Endodermal cell (in vitro differentiated cells): ENCODE data around the gene IL21R. TPM values are rescaled to one million over a fixed set of nuclear protein-coding genes. Genes with fewer than 3 reads are reported as not detected.

ENCODE experiments used
- DNase-seq: peaks from one replicate; pipeline ENCODE4 v3.0.0-alpha.2; 2017
- H3K27ac ChIP-seq: 2 replicates; pipeline ENCODE4 v1.5.1; 2013; ENCODE audit warnings: mild to moderate bottlenecking, low read depth, low read length, moderate library complexity
- H3K27me3 ChIP-seq: 2 replicates; pipeline ENCODE4 v1.6.1; 2013; ENCODE audit warnings: mild to moderate bottlenecking, low read length, moderate library complexity; ENCODE audit not compliant: insufficient read depth, control insufficient read depth, poor library complexity, severe bottlenecking
- H3K36me3 ChIP-seq: 2 replicates; pipeline ENCODE4 v1.7.0; 2013; ENCODE audit warnings: mild to moderate bottlenecking, low read length, moderate library complexity; ENCODE audit not compliant: control insufficient read depth, insufficient read depth
- H3K4me1 ChIP-seq: one replicate; pipeline ENCODE4 v1.7.0; 2013; ENCODE audit warnings: low read length; ENCODE audit not compliant: control insufficient read depth, insufficient read depth
- H3K4me3 ChIP-seq: 2 replicates; pipeline ENCODE4 v1.5.1; 2013; ENCODE audit warnings: mild to moderate bottlenecking, low read length, moderate library complexity
- H3K9ac ChIP-seq: 2 replicates; pipeline ENCODE4 v1.6.1; 2013; ENCODE audit warnings: mild to moderate bottlenecking, low read length, moderate library complexity; ENCODE audit not compliant: poor library complexity, severe bottlenecking; ENCODE audit errors: extremely low read depth
- H3K9me3 ChIP-seq: 2 replicates; pipeline ENCODE4 v1.6.1; 2013; ENCODE audit warnings: mild to moderate bottlenecking, low read length, moderate library complexity; ENCODE audit not compliant: control insufficient read depth
- H3K27ac Mint-ChIP-seq: 2 replicates; pipeline ENCODE4 v1.8.0; 2020; ENCODE audit warnings: mixed read lengths
- H3K27me3 Mint-ChIP-seq: 2 replicates; pipeline ENCODE4 v1.8.0; 2021; ENCODE audit warnings: mild to moderate bottlenecking, mixed read lengths; ENCODE audit not compliant: insufficient read depth
- H3K36me3 Mint-ChIP-seq: 2 replicates; pipeline ENCODE4 v1.8.0; 2020; ENCODE audit warnings: low read depth, mixed read lengths
- H3K4me1 Mint-ChIP-seq: 2 replicates; pipeline ENCODE4 v1.8.0; 2020; ENCODE audit warnings: mixed read lengths
- H3K4me3 Mint-ChIP-seq: 2 replicates; pipeline ENCODE4 v1.8.0; 2020; ENCODE audit warnings: mild to moderate bottlenecking, moderate library complexity, mixed read lengths
- H3K9me3 Mint-ChIP-seq: 2 replicates; pipeline ENCODE4 v1.8.0; 2020; ENCODE audit warnings: mild to moderate bottlenecking, mixed read lengths
- WGBS, 2 experiments: methylation state at CpG; one replicate each; pipeline versions ENCODE4 v1.1.5 to v1.1.7; 2013; ENCODE audit warnings: missing lambda C conversion rate in 2 of 2, mixed read lengths in 1 of 2; ENCODE audit not compliant: insufficient coverage in 1 of 2, insufficient read length in 1 of 2; 5-methylcytosine and 5-hydroxymethylcytosine counted together
- total RNA-seq, 2 donors: library from RNA; stranded (reverse); fragmentation: NEBNext Ultra II Directional in 1 of 2; extraction: Animal tissue kit (Norgen Biotek cat#: 25700) in 1 of 2; gene quantifications; 2 replicates in 1 of 2; 3 replicates in 1 of 2; pipeline ENCODE4 v1.2.1, GENCODE V29; 2021
- TF ChIP-seq, protein P1 (sequence below): fragments of 200-600 bp; sonication (generic); conservative IDR thresholded peaks from 2 replicates; pipeline ENCODE4 v1.5.0; 2021; ENCODE audit warnings: antibody characterized with exemption, mild to moderate bottlenecking

The IL21R gene
- total RNA-seq, 2 donors from 2014 or later: 0.18 TPM; not detected in 1

GRCh38 chr16:27483088-27483437 lies 81.1 kb downstream of the IL21R start:
- Mint-ChIP-seq H3K9me3 (no peaks in the 10 kb centered on the region), H3K27me3 (no peaks in the 10 kb centered on the region), H3K27ac (no peak overlapping the region), H3K4me3 (no peak overlapping the region), H3K36me3 (peaks cover 84% of the 10 kb centered on the region), H3K4me1 (no peaks in the 10 kb centered on the region)
- no peak for DNase-seq
- Histone ChIP-seq H3K4me1 (no peaks in the 10 kb centered on the region), H3K27ac (no peak overlapping the region), H3K27me3 (no peaks in the 10 kb centered on the region), H3K36me3 (peaks cover 94% of the 10 kb centered on the region), H3K9me3 (no peaks in the 10 kb centered on the region), H3K9ac (no peak overlapping the region), H3K4me3 (no peak overlapping the region)
- TF ChIP-seq, protein P1, sequence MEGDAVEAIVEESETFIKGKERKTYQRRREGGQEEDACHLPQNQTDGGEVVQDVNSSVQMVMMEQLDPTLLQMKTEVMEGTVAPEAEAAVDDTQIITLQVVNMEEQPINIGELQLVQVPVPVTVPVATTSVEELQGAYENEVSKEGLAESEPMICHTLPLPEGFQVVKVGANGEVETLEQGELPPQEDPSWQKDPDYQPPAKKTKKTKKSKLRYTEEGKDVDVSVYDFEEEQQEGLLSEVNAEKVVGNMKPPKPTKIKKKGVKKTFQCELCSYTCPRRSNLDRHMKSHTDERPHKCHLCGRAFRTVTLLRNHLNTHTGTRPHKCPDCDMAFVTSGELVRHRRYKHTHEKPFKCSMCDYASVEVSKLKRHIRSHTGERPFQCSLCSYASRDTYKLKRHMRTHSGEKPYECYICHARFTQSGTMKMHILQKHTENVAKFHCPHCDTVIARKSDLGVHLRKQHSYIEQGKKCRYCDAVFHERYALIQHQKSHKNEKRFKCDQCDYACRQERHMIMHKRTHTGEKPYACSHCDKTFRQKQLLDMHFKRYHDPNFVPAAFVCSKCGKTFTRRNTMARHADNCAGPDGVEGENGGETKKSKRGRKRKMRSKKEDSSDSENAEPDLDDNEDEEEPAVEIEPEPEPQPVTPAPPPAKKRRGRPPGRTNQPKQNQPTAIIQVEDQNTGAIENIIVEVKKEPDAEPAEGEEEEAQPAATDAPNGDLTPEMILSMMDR: no peak
- WGBS, 2 experiments: 91 to 94% methylated on average over 5 of the region's 5 CpGs

- Histone ChIP-seq H3K9me3 (no peaks in the 10 kb centered on the region), H3K27me3 (no peaks in the 10 kb centered on the region), H3K27ac (no peak overlapping the region), H3K4me3 (no peak overlapping the region), H3K4me1 (no peaks in the 10 kb centered on the region), H3K9ac (no peak overlapping the region), H3K36me3 (peaks cover 94% of the 10 kb centered on the region)
- peaks cover 84% of the 10 kb centered on the region for H3K36me3 Mint-ChIP-seq
- TF ChIP-seq, protein P1: no peak
- H3K9me3 Mint-ChIP-seq: no peaks in the 10 kb centered on the region
- H3K27ac Mint-ChIP-seq: peak overlapping the region; percentile 30
- 93 to 94% methylated on average over 2 to 5 of the region's 5 CpGs for whole genome bisulfite sequencing, 2 experiments
- no peak overlapping the region for H3K4me3 Mint-ChIP-seq
- H3K4me1 Mint-ChIP-seq: no peaks in the 10 kb centered on the region
- H3K27me3 Mint-ChIP-seq: no peaks in the 10 kb centered on the region
- DNase-seq: no peak
Observed at GRCh38 chr16:27483624-27484023, 81.7 kb downstream of the IL21R start.

GRCh38 chr16:27485126-27485525 lies 83.2 kb downstream of the IL21R start:
- H3K27me3 ChIP-seq: no peaks in the 10 kb centered on the region
- H3K36me3 ChIP-seq: peaks cover 98% of the 10 kb centered on the region
- no peak overlapping the region for H3K4me3 Mint-ChIP-seq
- H3K9ac ChIP-seq: no peak overlapping the region
- TF ChIP-seq, protein P1: no peak
- no peaks in the 10 kb centered on the region for H3K4me1 Mint-ChIP-seq
- H3K9me3 ChIP-seq: no peaks in the 10 kb centered on the region
- WGBS, 2 experiments: 95 to 99% methylated on average over 8 to 9 of the region's 9 CpGs
- peaks cover 89% of the 10 kb centered on the region for H3K36me3 Mint-ChIP-seq
- H3K4me1 ChIP-seq: no peaks in the 10 kb centered on the region
- DNase-seq: no peak
- no peak overlapping the region for H3K27ac ChIP-seq
- no peak overlapping the region for H3K27ac Mint-ChIP-seq
- H3K27me3 Mint-ChIP-seq: no peaks in the 10 kb centered on the region
- H3K4me3 ChIP-seq: no peak overlapping the region
- no peaks in the 10 kb centered on the region for H3K9me3 Mint-ChIP-seq
